SU-DHL-6 (cell line): ENCODE results near the gene ADAT3.

ENCODE experiments used
- EZH2phosphoT487 ChIP-seq: fragments of 200-600 bp; sonication (generic), shearing (Covaris generic); conservative IDR thresholded peaks from 2 replicates; pipeline ENCODE4 v1.6.1; 2018; ENCODE audit warnings: mild to moderate bottlenecking, antibody characterized with exemption, low read length, moderate library complexity, mixed read lengths
- TF ChIP-seq, protein P1 (sequence below): fragments of 200-600 bp; sonication (generic); IDR thresholded peaks from one replicate; pipeline ENCODE4 v1.5.1; 2017; ENCODE audit warnings: antibody characterized with exemption, mild to moderate bottlenecking, low read length, moderate library complexity; ENCODE audit not compliant: insufficient read depth, poor library complexity, severe bottlenecking

DNA sequence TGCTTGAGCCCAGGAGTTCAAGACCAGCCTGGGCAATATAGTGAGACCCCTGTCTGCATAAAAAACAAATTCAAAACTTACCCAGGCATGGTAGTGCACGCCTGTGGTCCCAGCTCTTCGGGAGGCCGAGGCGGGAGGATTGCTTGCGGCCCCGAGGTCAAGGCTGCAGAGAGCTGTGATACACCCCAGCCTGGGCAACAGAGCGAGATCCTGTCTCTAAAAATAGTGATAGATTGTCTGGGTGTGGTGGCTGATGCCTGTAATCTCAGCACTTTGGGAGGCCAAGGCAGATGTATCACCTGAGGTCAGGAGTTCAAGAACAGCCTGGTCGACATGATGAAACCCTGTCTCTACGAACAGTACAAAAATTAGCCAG, 37.9 kb upstream of the ADAT3 start:
- TF ChIP-seq, protein P1, sequence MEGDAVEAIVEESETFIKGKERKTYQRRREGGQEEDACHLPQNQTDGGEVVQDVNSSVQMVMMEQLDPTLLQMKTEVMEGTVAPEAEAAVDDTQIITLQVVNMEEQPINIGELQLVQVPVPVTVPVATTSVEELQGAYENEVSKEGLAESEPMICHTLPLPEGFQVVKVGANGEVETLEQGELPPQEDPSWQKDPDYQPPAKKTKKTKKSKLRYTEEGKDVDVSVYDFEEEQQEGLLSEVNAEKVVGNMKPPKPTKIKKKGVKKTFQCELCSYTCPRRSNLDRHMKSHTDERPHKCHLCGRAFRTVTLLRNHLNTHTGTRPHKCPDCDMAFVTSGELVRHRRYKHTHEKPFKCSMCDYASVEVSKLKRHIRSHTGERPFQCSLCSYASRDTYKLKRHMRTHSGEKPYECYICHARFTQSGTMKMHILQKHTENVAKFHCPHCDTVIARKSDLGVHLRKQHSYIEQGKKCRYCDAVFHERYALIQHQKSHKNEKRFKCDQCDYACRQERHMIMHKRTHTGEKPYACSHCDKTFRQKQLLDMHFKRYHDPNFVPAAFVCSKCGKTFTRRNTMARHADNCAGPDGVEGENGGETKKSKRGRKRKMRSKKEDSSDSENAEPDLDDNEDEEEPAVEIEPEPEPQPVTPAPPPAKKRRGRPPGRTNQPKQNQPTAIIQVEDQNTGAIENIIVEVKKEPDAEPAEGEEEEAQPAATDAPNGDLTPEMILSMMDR: no peak
- TF ChIP-seq EZH2phosphoT487: no peak
